Measurements from ENCODE around the gene KIF26B.
"Not testable (repeated sequence)": the region's sequence is repeated elsewhere in the genome, so short reads cannot be mapped to it uniquely, and the experiment has no call there.

Gene KIF26B

DNA sequence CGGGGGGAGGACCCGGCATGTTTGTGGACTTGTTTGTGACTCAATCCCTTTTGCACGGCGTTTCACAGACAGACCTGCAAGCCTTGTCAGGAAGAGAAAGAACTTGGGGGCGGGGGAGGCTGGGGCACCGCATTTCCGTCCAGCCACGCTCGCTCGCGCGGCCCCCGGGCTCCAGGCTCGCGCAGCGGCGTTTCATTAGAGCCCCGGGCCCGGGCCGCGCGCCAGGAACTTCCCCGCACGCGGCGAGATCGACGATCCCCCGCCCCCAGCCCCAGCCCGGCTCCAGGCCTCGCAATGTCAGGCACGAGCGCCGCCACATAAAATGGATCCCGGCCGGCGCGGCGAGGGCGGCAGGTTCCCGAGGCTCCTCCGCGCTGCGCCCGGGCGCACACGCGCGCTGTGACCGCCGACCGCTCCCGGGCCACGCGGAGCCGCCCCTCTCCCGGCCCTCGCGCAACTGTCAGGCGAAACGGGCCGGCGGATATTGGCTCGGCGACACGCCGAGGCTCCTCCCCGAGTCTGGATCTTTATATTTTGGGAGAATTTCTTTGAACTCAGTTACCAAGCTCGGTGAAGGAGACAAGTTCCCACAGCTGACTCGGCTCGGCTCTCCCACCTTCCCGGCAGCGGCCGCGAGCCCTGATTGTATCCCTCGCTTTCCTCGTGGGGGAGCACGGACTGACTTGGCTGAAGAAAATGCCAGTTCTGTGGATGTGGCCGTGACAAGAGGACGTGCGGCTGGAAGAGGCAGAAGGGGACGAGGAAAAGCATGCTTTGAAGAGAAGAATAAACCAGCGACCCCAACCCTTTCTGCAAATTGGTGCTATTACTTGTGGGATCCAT, at the start of gene KIF26B:
Gene KIF26B, plus strand, starts transcription at position 557 of the 843 bp plus-strand sequence. CDS start 440 bp downstream, outside the sequence.
- peak; percentile 25 for DNase-seq

DNA sequence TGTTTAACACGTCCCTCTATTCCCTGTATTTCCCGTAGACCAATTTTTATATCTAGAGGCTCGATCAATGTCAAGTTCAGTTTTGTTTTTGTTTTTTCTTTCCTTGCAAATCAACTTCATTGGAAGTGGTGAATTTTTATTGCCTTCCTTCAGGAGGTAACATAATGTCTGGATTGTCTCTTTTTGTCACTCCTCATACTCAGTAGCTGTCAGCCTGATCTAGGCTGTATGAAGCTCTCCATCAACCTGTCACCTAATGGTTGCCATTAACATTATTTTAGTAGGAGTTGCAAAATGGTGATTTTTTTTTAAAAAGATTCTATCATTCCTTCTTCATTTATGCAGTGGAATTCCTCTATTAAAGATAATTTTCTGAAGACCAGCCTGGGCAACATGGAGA, 49.7 kb upstream of the KIF26B start:
- DNase-seq = no peak

DNA sequence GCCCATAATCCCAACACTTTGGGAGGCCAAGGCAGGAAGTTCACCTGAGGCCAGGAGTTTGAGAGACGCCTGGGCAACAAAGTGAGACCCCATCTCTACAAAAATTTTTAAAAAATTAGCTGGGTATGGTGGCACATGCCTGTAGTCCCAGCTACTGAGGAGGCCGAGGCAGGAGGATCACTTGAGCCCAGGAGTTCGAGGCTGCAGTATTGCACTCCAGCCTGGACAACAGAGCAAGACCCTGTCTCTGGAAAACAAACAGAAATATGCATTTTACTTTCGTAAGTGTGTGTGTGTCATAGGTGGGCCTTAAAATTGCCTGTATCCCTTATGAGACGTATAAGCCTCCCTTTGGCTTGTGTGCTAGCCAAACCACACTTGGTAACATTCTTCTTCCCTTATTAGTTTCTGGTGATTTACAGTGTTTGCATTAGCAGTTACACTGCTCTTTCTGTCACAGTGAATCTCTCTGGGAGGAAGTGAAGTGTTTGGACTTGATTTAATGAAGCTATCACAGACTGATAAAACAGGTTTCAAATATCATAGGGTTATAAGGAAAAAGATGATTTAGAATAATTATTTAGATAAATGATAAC, 48.9 kb upstream of the KIF26B start:
- DNase-seq = no peak

DNA sequence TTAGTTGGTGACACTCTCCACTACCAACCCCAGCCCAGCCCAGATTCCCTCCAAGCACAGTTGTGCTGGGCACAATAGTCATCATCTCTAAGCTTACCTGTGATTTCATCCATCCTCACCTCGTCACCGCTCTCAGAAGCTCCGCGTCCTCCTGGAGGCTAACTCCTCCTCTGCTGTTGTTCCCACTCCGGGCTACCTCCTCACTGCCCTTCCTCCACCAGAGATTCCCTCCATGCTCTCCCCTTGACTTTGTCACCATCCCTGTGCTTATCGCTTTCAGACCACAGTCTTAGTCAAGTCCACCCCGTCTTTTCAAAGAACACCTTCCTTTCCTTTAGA, 47.0 kb upstream of the KIF26B start:
- DNase-seq = no peak

DNA sequence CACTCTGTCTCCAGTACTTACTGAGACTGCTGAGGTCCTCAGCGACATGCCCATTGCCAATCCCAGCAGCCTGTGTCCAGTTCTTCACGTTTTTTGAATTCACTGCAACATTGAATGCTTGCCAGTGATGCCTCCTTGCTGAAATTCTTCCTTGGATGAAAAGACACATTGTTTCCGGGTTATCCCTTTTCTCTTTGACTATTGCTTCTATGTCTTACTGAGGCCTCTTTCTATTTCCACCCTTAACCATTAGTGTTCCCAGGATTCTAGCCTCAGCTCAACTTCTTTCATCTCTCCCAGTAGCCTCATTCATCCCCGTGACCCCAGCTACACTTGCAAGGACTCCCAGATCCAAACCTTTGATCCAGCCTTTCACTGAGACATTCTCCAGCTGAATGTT, 46.5 kb upstream of the KIF26B start:
- DNase-seq = no peak

DNA sequence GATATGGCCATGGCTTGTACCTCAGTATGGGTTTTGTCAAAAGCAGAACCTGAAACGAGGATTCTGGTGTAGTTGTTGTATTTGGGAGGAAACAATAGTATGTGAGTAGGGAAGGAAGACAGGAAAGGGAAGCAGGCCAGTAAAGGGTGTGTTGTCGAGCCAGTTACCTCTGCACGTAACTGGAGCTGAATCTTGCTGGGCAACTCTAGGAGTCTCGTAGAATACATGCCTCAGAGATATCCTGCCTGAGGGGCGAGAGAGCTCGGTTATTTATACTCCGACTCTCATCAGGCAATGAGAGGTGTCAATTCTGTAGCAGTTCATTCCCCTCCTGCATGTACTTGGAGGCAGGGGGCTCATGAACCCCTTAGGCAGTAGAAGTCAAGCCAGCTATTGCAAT, 45.9 kb upstream of the KIF26B start:
- DNase-seq = no peak

DNA sequence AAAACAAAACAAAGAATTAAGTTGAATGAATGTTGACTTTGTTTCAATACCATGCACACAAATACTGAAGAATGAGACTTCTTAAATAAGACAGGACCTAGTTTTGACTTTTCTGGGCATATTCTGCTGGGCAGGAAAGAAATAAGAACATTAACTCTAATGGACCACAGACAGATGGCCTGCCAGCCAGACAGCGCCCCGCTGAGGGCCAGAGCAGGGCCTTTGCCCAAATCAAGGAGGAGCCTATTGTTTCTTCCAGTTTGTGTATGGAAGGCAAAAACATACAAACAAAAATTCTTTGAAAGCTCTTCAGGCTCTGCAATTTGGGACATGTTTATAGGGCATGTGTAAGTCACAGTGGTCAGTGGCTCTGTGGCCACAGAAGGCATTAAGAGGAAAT, 44.4 kb upstream of the KIF26B start:
- DNase-seq = no peak

DNA sequence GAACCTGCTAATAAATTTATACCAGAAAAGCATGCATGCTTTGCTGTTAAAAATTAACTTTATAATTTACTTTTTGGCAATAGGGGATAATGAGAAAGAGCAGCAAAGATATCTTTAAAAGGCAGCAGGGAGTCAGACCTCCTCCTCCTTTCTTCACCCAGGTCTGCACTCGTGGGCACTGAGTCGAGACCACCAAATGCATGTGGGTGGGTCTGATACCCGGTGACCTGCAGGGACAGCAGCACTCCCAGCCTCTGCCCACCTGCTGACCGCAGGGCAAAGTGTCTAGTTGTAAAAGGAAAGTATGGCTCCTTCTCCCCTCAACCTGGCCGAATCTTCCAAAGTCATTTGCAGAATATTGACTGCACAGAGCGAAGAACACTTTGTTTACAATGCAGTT, 43.7 kb upstream of the KIF26B start:
- no peak for DNase-seq

DNA sequence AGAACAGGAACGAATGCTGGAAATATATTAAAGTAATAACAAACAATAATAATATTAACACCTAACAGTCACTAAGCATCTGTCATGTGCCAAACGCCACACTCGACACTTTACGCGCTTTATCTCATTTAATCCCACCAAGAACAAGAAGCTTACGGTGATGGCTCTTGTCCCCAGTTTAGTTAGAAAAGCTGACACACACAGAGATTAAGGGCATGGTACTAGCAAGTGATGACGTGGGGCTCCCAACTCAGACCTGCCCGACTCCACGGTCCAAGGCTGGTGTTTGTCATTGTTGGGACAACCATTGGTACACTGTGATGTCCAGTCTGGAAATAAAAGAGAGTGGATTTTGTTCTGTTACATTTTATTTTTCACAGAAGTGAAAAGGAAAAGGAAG, 41.1 kb upstream of the KIF26B start:
- no peak for DNase-seq

DNA sequence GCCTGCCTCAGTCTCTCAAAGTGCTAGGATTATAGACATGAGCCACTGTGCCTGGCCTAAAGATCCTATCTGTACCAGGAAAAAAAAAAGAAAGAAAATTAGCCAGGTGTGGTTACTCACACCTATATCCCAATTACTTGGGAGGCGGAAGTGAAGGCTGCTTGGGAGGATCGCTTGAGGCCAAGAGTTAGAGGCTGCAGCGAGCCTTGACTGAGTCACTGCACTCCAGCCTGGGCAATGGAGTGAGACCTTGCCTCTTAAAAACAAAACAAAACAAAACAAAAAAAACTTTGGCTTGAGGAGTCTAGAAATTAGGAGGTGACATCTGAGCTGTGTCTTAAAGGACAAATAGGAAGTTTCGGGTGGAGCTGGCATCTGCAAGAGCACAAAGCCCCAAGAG, 38.7 kb upstream of the KIF26B start:
- DNase-seq = no peak

DNA sequence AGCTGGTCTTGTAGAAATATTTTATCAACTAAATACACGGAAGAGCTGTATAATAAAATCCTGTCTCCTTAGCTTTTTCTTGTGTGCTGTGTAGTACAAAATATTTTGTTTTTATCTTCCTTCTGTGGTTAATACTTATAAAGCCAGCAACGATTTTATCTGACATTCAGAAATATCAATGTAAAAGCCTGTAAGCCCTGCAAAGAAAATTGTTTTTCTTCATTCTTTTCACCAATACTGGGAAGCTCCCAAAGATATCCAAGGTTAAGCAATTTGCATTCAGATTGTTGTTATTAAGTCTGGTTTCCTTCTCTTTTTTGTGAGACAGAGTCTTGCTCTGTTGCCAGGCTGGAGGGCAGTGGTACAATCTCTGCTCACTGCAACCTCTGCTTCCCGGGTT, 38.0 kb upstream of the KIF26B start:
- no peak for DNase-seq

DNA sequence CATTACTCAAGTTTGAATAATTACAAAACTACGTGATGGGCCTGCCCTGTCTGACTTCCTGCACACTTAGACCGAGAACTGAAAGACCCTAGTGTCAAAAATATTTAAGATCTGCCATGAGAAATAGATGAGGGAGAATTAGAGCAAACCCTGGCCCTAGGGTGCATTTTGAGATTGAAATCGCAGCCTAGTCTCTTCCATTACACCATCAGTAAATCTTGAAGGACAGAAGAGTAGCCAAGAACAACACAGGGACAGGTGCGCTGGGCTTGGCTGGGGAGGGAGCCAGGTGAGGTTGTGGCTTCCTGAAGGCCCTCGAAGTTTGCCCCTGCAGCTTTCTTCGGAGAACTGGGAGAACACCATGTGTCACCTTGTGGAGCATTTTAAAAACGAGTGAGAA, 36.7 kb upstream of the KIF26B start:
- no peak for DNase-seq

DNA sequence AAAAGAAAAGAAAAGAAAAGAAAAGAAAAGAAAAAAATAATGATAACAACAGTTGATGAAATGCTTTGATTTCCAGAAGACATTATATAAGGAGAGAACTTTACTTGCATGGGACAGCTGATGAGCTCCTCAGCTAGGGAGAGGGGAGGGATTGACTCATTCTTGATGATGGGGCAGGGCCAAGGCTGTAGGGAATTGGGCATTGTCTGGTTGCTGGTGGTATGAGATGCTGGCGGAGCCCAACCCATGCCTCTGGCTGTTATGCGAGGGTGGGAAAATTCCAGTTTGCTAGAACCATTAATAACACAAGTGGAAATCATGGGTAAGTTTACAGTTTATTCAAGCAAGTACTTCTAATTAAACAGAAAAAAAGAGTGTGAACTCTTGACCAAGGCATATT, 36.0 kb upstream of the KIF26B start:
- no peak for DNase-seq

DNA sequence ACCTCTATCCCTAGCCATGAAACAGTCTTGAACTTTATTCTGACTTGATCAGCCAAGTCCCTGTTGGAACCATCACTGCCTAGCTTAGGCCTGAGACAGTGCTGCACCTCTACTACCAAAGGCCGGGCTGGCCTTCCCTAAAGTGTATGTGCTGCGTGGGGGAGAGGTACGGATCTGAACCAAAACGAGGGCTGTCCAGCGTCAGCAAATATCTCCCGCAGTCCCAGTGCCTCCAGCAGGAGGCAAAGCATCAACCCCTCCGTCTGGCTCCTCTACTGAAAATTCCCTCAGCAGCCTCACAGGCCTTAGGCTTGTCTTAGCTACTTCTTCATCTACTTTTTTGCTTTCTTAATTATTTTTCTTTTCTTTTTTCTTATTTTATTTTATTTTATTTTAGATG, 33.3 kb upstream of the KIF26B start:
- DNase-seq = no peak

DNA sequence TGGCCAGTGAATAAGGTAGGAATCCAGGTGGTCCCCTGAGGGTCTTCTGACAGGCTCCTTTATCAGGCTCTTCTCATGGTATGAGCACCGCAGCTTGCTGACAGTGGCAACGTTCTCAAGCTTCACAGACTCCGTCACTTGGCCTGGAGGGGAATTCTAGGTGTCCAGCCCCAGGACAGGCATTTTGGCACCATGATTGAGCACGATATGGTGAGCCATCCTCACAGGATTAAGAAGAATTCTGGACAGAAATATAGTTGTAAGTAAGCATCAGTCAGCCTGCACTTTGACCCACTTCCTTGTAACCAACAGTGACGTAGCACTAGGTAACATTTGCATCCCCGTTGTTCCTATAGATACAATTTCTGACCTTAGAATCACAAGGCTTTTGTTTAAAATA, 30.5 kb upstream of the KIF26B start:
- DNase-seq = no peak

DNA sequence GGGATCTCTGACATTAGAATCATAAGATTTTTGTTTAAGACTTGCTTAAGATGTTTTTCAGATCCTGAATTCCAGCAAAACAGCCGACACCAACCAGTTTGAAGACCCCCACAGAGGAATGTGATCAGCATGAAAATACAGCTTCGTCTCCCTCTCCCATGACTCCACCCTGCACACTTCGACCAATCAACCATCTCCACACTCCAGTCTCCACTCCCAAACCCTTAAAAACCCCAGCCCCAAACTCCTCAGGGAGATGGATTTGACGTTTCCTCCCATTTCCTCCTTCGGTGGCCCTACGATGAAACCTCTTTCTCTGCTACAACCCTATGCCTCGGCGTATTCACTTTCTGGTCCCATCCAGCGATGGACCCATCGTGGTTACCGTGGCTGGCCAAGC, 30.1 kb upstream of the KIF26B start:
- no peak for DNase-seq

DNA sequence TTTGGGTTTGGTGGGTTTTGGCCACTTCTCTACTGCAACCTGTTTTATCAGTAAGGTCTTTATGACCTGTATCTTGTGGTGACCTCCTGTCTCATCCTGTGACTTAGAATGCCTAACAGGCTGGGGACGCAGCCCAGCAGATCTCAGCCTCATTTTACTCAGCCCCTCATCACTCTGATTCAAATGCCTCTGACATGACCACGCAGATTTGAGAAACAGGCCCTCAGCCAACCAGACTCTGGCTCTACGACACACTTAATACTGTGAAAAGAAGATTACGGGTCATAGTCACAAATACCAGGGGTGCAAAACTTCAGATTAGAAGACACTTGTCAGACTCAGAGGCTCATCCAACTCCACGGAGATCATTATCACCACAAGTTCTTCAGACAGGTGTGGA, 28.3 kb upstream of the KIF26B start:
- no peak for DNase-seq

DNA sequence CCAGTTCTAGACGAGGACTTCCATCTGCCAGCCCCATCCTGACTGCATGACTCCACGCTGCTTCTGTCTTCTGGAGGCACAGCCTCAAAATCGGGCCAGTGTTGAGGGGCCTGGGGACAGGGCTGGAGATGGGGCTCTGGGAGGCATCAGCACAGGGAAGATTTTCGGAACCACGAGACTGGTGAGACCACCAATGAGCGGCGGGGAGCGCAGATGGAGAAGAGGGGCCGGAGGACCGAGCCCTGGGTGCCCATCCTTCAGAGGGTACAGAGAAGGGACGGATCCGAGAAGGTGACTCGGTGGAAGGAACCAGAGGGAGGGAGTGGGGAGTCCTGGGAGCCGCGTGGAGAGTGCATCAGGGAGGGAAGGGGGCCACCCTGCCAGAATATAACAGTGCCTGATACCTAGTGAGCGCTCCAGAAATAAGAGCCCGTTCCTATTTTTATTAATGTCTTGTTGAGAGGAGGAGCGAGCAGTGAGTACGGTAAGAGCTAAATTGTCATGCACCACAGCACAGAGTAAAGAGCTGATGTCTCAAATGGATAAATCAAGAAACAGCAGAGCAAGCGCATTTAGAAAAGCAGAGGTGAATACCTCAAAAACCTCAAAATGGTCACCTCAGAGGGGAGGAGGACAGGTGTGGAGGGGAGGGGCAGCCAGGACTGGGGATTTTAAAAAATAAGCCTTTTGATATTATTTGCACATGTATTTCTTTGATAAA, 26.2 kb upstream of the KIF26B start:
- DNase-seq = no peak

DNA sequence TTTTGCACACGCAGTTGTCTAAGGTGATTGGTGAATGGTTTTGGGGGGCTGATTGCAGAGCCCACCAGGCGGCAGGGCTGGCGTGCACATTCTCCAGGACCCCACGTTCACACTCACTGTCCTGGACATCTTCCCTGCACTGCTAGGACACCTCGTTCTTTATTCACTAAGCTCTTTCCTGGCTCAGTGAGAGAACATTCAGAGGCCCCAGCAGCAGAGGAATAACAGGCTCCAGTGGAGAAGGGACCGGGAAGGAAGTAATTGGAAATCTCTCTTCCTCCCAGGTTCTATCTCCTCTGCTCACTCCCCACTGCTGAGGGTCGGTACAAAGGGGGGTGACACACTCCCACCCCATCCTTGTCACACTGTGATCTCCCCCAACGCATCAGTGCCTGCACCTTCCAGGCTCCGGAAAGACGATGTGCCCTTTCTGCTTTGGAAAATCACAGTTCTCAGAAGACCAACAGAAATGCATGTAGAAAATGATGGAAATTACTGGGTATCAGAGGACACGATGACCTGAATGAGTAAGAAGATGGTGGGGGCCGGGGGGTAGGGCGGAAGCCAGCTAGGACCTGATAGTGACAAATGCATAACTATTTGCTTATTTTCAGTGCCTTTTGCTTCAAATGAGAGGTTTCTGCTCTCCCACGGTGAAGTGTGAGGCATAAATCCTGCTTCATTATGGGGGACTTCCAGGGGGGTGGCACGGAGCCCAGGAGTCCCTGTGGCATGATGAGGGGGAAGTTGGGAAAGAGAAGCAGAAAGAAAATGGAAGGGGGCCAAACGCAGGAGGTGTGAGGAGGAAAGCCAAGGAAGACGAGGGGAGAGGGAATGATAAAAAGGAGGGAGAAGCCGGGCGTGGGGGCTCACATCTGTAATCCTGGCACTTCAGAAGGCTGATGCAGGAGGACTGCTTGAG, 25.2 kb upstream of the KIF26B start:
- no peak for DNase-seq

DNA sequence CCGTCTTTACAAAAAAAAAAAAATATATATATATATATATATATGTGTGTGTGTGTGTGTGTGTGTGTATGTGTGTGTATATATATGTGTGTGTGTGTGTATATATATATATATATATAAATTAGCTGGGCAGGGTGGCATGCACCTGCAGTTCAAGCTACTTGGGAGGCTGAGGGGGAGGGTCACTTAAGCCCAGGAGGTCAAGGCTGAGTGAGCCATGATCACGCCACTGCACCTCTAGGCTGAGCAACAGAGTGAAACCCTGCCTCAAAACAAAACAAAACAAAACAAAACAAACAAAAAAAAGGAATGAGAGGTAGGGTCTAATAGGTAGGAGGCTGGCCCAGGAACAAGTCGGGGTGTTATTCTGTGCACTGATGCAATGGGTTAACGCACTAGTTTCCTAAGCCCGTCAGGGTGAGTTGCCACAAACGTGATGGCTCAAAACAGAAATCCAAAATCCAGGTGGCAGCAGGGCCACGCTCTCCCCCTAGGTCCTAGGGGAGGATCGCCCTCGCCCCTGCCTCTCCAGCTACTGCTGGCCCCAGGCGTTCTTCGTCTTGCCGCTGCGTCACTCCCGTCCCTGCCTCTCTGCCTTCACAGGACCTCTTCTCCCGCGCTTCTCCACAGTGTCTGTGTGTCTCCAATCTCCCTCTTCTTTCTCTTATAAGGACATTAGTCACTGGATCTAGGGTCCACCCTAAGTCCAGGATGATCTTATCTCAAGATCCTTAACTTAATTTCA, 24.3 kb upstream of the KIF26B start:
- DNase-seq = not testable (repeated sequence)

DNA sequence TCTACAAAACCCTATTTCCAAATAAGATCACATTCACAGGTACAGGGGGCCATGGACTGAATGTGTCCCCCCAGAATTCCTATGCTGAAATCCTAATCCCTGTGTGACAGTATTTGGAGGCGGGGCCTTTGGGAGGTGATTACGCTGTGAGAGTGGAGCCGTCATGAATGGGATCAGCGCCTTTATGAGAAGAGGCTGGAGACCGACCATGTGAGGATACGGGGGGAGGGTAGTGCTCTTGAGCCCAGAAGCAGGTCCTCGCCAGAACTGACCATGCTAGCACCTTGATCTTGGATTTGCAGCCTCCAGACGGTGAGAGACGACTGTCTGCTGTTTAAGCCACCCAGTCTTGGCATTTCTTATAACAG, 23.8 kb upstream of the KIF26B start:
- no peak for DNase-seq

DNA sequence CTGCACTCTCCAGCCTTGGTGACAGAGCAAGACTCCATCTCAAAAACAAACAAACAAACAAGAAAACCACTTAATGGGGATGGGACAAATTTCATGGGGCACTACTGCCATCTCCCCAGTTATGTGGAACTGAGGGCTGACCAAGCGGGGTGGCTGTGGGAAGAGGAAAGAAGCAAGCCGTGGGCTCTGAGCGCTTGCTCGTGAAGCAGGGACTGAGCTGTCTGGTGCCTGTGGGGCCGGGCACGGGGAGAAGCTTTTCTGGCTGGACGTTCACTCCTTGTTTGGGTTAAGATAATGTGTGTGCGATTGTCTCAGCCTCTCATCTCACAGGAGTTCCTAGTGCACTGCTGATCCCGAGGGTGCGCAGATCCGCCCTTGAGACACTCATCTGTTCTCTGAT, 22.0 kb upstream of the KIF26B start:
- DNase-seq = no peak

Measured in GF-D8 (cell line).